Loucy (cell line): Measurements from ENCODE around the gene TNFRSF8.

Experiments
- EZH2phosphoT487 ChIP-seq: fragments of 200-600 bp; IDR thresholded peaks from 2 replicates; pipeline ENCODE4 v1.6.1; 2018; ENCODE audit warnings: antibody characterized with exemption, mild to moderate bottlenecking, moderate library complexity, borderline replicate concordance
- TF ChIP-seq, protein P1 (sequence below): fragments of 200-600 bp; sonication (generic); conservative IDR thresholded peaks from 2 replicates; pipeline ENCODE4 v1.5.1; 2014; ENCODE audit warnings: mild to moderate bottlenecking, antibody characterized with exemption, low read length

DNA sequence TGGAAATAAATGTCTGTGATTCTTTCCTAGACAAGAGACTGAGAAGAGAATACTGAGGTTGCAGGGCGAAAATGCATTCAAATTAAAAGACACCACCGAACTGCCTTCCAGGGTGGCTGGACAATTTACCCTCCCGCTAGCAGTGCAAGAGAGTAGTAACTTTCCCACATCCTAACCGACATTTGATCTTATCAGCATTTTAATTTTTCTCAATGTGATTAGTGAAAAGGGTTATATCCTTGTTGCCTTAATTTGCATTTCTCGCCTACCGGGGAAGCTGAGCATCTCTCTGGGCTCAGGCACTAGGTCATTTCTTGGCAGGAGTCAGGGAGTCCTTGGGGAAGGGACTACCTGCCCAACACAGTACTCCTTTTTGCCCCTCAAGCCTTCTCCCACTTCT is 2.8 kb downstream of the TNFRSF8 start:
- TF ChIP-seq, protein P1, sequence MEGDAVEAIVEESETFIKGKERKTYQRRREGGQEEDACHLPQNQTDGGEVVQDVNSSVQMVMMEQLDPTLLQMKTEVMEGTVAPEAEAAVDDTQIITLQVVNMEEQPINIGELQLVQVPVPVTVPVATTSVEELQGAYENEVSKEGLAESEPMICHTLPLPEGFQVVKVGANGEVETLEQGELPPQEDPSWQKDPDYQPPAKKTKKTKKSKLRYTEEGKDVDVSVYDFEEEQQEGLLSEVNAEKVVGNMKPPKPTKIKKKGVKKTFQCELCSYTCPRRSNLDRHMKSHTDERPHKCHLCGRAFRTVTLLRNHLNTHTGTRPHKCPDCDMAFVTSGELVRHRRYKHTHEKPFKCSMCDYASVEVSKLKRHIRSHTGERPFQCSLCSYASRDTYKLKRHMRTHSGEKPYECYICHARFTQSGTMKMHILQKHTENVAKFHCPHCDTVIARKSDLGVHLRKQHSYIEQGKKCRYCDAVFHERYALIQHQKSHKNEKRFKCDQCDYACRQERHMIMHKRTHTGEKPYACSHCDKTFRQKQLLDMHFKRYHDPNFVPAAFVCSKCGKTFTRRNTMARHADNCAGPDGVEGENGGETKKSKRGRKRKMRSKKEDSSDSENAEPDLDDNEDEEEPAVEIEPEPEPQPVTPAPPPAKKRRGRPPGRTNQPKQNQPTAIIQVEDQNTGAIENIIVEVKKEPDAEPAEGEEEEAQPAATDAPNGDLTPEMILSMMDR = no peak
- no peak for TF ChIP-seq EZH2phosphoT487
